NCI-H82 treated with DMSO at 0.1 percent for 48 hours (cell line): ENCODE data around the gene ZNF44.
"Not testable (repeated sequence)": the region's sequence is repeated elsewhere in the genome, so short reads cannot be mapped to it uniquely, and the experiment has no call there.

Experiments
- DNase-seq: peaks from one replicate; lab custom pipeline; 2025; ENCODE audit not compliant: unreplicated experiment; lab: John Stamatoyannopoulos, UW

ZNF44 gene

DNA sequence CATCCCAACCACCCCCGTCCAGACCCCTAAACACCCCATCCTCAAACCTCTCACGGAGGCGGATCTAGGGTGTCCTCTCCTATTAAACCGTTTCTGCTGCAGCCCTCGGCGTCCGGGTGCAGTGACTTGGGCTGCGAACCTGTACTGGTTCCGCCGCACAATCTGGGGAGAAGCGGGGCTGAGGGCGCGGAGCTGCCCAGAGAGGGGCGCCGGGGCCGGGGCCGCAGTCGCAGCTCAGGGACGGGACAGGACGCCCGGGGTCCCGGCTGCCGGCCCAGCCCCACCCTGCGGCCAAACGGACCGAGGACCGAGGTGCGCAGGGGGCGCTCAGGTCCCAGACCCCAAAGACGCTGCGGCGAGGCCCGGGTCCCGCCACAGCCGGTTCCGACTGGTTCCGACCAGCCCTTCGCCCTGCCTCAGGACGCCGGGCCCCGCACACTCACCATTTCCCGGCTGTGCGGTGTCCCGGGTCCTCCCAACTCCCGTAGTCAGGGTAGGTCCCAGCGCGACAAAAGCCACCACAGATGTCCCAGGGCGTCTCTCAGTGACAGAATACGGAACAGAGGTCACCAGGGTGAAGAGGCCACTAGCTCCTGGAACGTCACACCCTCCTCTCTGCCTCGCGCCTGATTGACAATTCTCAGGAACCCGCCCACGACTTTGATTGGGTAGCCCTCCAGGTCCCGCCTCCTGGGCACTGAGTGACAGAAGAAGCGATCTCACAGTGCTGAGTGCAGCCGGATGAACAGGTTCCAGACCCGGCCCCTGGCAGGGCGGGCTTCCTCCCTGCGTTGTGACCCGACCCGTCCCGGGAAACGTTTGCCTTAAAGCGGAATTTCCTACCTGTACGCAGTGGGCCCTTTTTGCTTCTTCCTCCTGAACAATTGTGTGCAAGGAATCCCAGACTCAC lies at the start of gene ZNF44:
Gene ZNF44 (minus strand): TSS at position 635 of the 910 bp plus-strand sequence. CDS start 189 bp downstream, at position 446.
- DNase-seq: peak; percentile 88

GRCh38 chr19:12333162-12334159 lies 38.8 kb upstream of the ZNF44 start, which contains the start of gene ZNF563:
TSS of gene ZNF563 (minus strand) at chr19:12333633. CDS start at chr19:12333482, 151 bp downstream.
- DNase-seq: peak; percentile 69

DNA sequence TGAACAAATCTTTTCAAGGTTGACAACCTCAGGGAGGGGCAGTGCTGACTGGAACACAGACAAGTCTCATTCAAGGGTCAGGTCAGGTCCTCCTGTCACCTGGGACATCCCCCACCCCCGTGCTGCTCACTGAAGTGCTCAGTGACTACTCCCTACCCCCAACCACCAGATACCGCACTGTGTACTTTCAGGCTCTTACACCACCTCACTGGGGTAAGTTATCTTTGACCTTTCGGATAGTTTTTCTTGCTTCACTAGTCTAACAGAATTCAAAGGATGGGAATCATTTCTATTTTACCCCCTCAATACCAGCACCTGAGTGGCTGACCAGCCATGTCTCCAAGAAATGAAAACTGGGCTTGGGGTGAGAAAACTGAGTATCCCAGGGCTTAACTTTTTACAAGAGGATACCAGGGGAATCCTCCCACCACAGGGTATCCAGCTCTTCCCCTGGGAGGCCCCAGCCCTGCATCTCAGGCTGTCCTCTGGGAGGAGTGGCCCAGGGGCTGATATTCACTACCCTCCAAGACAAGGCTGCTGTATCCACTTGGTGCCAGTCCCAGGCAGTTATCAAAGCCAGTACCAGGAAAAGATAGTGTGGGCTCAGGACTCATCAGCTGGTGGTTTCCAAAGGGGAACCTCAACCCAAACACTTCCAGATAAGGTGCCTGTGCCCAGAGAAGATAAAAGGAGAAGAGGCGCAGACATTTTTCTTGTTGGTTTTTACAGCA lies 36.7 kb upstream of the ZNF44 start:
- DNase-seq: no peak

- DNase-seq: no peak
These were observed 35.7 kb upstream of the ZNF44 start for GRCh38 chr19:12330340-12330739.

GRCh38 chr19:12325690-12326089 lies 31.0 kb upstream of the ZNF44 start:
- no peak for DNase-seq

GRCh38 chr19:12318782-12319413 lies 24.2 kb upstream of the ZNF44 start:
- DNase-seq: no peak

- no peak for DNase-seq
These were observed 19.9 kb upstream of the ZNF44 start for GRCh38 chr19:12314553-12314952.

DNA sequence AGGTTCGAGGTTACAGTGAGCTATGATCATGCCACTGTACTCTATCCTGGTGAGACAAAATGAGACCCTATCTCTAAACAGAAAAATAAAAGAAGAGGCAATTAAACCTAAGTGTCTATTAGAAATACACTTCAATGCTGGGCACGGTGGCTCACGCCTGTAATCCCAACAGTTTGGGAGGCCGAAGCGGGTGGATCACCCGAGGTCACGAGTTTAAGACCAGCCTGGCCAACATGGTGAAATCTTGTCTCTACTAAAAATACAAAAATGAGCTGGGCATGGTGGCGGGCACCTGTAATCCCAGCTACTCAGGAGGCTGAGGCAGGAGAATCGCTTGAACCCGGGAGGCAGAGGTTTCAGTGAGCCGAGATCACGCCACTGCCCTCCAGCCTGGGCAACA lies 14.2 kb upstream of the ZNF44 start:
- not testable (repeated sequence) for DNase-seq

- no peak for DNase-seq
These were observed 508 bp upstream of the ZNF44 start for GRCh38 chr19:12295191-12295590.

DNA sequence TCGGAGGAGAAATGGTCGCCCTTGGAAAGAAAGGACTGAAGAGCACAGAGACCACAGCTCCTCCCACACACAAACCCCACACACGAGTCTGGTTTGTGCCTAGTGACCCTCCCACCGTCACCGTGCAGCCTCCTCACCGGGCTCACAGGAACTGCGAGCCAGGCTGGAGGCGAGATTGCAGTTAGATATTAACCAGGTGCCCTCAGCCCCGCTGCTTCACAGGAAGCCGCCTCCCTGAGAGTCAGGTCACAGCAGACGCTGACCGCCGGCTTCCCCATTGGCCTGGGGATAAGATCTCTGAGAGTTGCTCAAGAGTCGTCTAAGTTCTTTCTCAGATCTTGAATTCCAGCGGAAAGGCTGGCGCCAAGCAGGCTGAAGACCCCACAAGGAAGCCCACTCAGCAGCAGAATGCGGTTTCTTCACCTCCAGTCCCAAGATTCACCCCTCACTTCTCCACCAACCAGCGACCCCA lies 870 bp downstream of the ZNF44 start:
- DNase-seq: no peak

GRCh38 chr19:12289790-12290065 lies 5.0 kb downstream of the ZNF44 start:
- DNase-seq: no peak

GRCh38 chr19:12287958-12288500 lies 6.7 kb downstream of the ZNF44 start:
- no peak for DNase-seq

GRCh38 chr19:12284631-12285030 lies 10.1 kb downstream of the ZNF44 start:
- no peak for DNase-seq

GRCh38 chr19:12284226-12284625 lies 10.5 kb downstream of the ZNF44 start:
- no peak for DNase-seq

GRCh38 chr19:12278713-12279112 lies 16.0 kb downstream of the ZNF44 start:
- DNase-seq: no peak

DNA sequence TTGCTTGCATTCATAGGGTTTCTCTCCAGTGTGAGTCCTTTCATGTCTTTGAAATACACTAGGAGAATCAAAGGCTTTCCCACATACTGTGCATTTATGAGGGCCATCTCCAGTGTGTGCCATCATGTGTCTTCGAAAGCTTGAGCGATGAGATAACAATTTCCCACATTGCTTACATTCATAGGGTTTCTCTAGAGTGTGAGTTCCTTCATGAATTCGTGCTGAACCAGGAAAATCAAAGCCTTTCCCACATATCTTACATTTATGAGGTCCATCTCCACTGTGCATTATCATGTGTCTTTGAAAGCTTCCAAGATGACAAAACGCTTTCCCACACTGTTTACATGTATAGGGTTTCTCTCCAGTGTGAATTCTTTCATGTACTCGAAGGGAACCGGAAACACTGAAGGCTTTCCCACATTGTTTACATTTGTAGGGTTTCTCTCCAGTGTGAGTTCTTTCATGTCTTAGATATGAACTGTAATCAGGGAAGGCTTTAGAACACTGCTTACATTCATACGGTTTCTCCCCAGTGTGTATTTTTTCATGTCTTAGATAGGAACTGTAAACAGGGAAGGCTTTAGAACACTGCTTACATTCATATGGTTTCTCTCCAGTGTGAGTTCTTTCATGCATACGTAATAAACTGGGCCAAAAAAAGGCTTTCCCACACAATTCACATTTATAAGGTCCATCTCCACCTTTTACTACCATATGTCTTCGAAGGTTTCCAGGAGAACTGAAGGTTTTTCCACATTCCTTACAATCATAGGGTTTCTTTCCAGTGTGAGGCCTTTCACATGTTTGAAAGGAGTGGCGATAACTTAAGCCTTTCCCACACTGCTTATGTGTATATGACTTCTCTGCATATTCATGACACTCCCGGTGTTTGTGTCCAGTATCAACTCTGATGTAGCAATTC lies 21.4 kb downstream of the ZNF44 start:
- DNase-seq: no peak

- no peak for DNase-seq
These were observed 22.3 kb downstream of the ZNF44 start for GRCh38 chr19:12272386-12272785.

DNA sequence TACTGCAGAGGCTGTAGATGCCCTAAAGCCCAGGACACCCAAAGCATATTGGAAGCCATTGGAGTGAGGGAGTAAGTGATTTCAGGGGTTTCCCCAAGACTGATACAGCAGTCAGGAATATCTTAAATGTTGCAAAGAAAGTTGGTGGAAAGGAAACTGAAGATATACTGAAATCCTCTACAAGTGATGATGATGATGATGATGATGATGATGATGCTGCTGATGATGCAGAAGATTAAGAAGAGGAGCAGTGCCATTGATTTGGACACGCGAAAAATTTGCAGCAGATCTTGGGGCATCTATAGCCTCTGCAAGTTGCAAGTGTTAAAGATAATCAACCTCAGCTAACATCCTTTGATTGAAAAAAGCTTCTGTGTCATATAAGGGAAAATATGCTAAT lies 23.8 kb downstream of the ZNF44 start:
- no peak for DNase-seq
